GM18868 (cell line): ENCODE results near the gene IPCEF1.

ENCODE experiments used
- ATAC-seq: cut with Tn5 transposase; IDR thresholded peaks from one replicate; pipeline ENCODE4 v1.9.1; 2021; ENCODE audit warnings: mild to moderate bottlenecking, moderate library complexity; ENCODE audit not compliant: unreplicated experiment

The IPCEF1 gene

DNA sequence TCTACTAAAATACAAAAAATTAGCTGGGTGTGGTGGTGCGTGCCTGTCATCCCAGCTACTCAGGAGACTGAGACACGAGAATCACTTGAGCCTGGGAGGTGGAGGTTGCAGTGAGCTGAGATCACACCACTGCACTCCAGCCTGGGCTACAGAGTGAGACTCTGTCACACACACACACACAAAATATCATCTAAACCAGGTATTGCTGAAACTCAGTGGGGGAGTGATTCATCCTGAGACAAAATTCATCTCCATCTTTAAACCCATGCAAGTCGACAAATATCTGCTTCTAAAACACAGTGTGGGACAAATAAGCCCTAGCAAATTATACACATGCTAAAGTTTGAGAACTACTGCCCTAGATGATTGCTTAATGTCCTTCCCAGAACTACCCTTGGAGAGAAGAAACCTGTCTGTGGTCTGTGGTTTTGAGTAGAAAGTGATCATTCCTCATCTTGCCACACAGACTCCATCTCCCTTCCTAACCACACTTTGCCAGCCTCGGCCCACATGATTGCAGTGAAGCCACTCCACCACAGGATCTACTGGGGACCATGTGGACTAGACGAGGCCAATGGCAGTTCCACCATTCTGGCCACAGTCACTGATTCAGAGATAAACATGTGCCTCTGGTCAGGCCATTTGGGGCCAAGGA is 187.3 kb downstream of the IPCEF1 start:
- no peak for ATAC-seq

- ATAC-seq, result no peak
These were observed 189.5 kb downstream of the IPCEF1 start for GRCh38 chr6:154167126-154167525.

GRCh38 chr6:154166140-154166539 is 190.5 kb downstream of the IPCEF1 start:
- ATAC-seq, result no peak

DNA sequence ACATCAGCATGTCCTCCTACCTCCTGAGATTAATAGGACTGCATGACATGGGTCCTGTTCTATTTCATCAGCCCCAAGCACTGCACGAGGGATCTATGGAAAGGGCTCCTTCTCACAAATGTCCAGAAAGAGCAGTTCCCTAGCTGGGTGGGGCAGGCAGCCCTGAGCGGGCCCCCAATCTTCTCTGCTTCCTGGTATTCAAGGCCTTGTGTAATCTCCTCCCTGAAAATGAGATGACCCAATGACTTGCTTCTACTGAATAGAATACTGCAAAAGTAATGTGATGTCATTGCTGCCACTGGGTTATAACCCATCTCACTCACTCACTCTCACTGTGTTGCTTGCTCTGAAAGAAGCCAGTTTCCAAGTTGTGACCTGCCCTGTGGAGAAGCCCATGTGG is 191.1 kb downstream of the IPCEF1 start:
- ATAC-seq, result no peak

GRCh38 chr6:154164397-154164796 is 192.2 kb downstream of the IPCEF1 start:
- peak; percentile 33 for ATAC-seq

DNA sequence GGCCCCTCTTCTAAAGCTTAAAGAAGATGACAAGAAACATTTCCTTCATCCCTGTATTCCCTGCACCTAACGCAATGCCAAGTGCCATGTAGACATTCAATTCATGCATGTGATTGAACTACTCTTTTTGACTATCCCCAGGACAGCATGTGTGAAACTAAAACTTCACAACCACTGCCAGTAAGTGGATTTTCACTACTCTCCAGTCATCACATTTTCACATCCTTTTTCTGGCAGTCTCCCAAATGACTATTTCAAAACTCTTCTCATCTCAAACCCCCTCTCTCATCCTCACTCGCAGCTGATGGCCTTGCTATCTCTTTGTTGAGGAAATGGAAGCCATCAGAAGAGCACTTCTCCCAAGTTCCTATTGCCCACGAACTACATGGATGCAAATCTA is 194.9 kb downstream of the IPCEF1 start:
- ATAC-seq, result peak; percentile 79

- no peak for ATAC-seq
These were observed 197.5 kb downstream of the IPCEF1 start for GRCh38 chr6:154159126-154159525.

DNA sequence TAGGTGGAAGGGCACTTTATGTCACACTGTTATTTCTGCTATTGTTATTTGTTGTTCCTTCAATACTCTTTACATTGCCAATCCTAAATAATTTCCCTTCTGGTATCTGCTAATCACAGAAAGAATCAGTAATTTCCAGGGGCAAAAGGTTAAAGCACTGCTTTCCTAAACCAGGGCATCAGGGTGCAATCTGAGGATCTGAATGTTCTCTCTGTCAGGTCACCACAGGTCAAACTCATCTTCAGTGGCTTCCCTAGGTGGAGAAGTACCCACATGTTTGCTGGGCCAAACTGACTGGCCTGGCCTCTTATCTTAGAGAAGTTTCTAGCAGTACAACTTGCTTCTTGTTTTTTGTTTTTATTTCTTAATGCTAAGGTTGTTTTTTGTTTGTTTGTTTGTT is 198.9 kb downstream of the IPCEF1 start:
- no peak for ATAC-seq

- peak; percentile 49 for ATAC-seq
These were observed 199.5 kb downstream of the IPCEF1 start for GRCh38 chr6:154157082-154157481.

GRCh38 chr6:154156135-154156896 is 200.3 kb downstream of the IPCEF1 start:
- ATAC-seq, result peak; percentile 86

DNA sequence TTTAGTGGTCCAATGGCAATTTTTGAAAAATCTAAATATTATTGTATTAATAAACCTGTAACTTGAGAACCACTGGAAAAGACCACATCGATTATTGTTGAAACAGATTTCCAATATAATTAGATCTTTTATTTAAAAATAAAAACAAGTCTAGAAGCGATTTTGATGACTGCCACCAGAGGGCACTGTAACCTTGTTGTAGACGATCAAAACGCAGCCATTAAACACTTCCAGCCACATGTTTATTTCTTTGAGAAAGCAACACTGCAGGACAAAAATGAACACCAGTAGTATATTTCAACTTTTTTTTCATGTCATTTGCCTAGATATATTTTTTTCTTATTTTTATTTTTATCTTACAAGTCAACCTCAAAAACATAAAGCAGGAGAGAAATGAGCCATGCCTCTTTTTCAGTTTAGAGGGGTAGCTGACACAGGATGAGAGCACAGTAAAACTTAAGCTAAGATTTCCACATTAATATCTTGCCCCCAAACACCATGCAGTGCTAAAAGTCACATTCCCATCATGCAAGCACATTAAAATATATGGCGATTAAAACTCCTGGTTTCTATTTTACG is 202.1 kb downstream of the IPCEF1 start:
- no peak for ATAC-seq

DNA sequence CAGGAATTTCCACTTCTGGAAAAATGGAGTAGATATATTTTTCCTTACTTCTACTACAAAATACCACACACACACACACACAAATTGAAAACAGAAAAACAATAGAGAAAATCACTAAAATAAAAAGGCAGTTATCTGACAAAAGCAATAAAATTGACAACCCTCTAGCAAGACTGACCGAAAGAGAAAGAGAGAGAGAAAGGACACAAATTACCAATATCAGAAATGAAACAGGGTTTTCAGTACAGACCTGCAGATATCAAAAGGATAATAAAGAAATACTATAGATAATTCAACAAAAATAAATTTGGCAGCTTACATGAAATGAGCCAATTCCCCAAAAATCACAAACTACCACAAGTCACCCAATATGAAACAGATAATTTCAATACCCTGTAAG is 212.8 kb downstream of the IPCEF1 start:
- no peak for ATAC-seq

GRCh38 chr6:154140743-154141142 is 215.9 kb downstream of the IPCEF1 start:
- no peak for ATAC-seq

DNA sequence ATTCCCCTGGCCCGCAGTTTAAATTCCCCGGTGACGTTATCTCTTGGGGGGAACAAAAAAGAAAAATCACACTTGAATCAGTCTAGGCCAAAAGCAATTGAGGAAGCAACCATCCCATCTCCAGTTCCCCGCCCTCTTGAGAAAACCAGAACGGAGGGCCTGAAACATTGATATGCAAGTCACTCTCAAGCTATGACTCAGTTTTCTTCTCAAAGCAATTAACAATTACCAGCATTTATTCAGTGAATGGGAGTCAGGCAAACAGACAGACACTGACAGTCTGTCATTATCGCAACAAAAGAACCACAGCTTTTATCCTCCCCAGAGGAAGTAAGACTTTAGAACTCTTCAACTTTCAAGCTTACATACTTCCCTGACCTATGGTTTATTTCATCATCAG is 216.7 kb downstream of the IPCEF1 start:
- no peak for ATAC-seq

DNA sequence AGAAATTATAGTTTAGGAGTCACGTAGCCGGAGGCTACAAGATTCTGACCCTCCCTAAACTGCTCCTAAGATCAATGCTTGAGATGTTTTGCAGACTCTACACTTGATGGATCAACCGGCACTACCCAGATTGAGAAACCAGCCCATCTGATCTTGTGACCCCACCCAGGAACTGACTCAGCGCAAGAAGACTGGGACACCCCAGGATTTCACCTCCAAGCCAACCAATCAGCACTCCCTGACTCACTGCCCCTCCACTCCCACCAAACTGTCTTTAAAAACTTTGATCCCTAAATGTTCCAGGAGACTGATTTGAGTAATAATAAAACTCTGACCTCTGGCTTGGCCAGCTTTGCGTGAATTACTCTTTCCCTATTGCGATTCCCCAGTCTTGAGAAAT is 217.8 kb downstream of the IPCEF1 start:
- no peak for ATAC-seq

DNA sequence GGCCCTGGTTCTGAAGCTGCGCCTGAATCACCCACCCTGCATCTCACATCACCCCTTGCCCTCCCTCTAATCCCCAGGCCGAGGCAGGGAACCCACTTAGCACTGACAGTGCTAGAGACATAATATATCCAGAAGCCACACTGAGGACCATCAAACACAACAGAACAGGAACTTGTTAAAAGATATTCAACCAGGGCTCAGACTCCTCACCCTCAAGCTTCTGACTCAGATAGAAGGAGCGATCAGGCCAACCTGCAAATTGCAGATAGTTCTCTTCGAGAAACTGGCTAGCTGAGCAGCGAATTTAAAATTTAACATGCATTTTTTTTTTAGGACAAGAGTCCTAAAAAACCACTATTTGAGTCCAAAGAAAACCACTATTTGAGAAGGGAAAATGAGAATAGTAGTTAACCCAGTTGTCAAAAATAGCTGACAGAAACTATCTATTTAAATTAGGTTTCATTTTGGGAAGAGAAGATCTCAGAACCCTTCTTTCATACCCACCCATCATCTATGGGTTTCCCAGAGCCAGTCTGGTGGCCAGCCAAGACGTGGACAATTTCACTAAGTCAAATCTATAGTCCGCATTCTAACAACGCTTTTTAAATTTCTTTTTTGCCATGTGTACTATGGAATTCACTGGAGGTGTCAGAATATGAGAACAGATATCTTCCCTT is 222.0 kb downstream of the IPCEF1 start:
- ATAC-seq, result no peak

- no peak for ATAC-seq
These were observed 228.9 kb downstream of the IPCEF1 start for GRCh38 chr6:154127657-154128056.

DNA sequence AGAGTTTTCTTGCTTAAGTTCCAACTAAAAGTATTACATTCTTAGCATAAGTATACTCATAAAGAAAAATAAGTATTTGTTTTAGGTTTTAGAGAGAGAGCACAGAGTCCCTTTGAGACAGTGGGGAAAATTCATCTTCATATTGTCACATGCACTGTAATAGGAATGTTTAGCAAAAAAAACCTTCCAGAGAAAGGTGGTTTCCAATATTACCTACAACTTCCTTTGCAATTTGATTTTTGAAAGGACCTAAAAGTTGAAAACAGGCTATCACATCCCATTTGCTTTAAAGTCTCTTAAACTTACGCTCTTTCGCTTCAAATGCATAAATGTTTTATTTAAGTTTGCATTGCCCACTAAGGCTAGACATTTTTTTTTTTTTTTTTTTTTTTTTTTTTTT is 231.2 kb downstream of the IPCEF1 start:
- ATAC-seq, result no peak

GRCh38 chr6:154123155-154123956 is 233.2 kb downstream of the IPCEF1 start:
- ATAC-seq, result no peak

- no peak for ATAC-seq
These were observed 234.2 kb downstream of the IPCEF1 start for GRCh38 chr6:154122195-154122925.
